Endothelial cell of umbilical vein (primary cell): ENCODE measurements around the gene AMMECR1. TPM values are rescaled to one million over a fixed set of nuclear protein-coding genes. Genes with fewer than 3 reads are reported as not detected.

Experiments used
- BruUV-seq: library from RNA; stranded (reverse); fragments of 400-500 nt; replicated peaks from 2 replicates; lab custom pipeline; 2021; lab: Mats Ljungman, UMichigan
- CTCF ChIA-PET: fragments of 300-600, 350-600 bp; sonication (Branson Sonifier 250); formaldehyde crosslinking; loops from one replicate; lab custom pipeline; 2021; ENCODE audit warnings: antibody characterized with exemption, inconsistent platforms; lab: Charles Lee
- POLR2A ChIA-PET: fragments of 300-600, 350-600 bp; sonication (Branson Sonifier 250); formaldehyde crosslinking; loops from one replicate; lab custom pipeline; 2021; ENCODE audit warnings: antibody characterized with exemption, inconsistent platforms; lab: Charles Lee
- DNase-seq: peaks from one replicate; pipeline ENCODE4 v3.0.0-alpha.2; 2011; ENCODE audit warnings: low read depth, low spot score
- FAIRE-seq: peaks from 2 replicates; lab custom pipeline; 2011; peaks lifted over from hg19 to GRCh38; lab: Jason Lieb, UNC
- H2AFZ ChIP-seq: 2 replicates; pipeline ENCODE4 v1.6.0; 2012; ENCODE audit warnings: low read depth, low read length, control low read depth, inconsistent platforms
- H3K27ac ChIP-seq: 2 replicates; pipeline ENCODE4 v1.5.1; 2011; ENCODE audit warnings: low read depth, mild to moderate bottlenecking, control low read depth, low read length, moderate library complexity; ENCODE audit not compliant: insufficient read depth
- H3K27me3 ChIP-seq, 2 experiments: 2 replicates each; pipeline versions ENCODE4 v1.6.0 to v1.6.1; 2011; ENCODE audit warnings: low read length in 2 of 2, mixed read lengths in 1 of 2; ENCODE audit not compliant: control insufficient read depth in 2 of 2, insufficient read depth in 2 of 2
- H3K36me3 ChIP-seq, 2 experiments: 2 replicates in 1 of 2; 3 replicates in 1 of 2; pipeline ENCODE4 v1.5.1; 2011; ENCODE audit warnings: low read length in 2 of 2, mild to moderate bottlenecking in 1 of 2, moderate library complexity in 1 of 2; ENCODE audit not compliant: control insufficient read depth in 2 of 2, insufficient read depth in 2 of 2; ENCODE audit errors: extremely low read depth in 1 of 2
- H3K4me1 ChIP-seq: 3 replicates; pipeline ENCODE4 v1.5.1; 2011; ENCODE audit warnings: mild to moderate bottlenecking, low read length; ENCODE audit not compliant: control insufficient read depth, insufficient read depth; ENCODE audit errors: extremely low read depth
- H3K4me2 ChIP-seq: 2 replicates; pipeline ENCODE4 v1.6.1; 2011; ENCODE audit warnings: low read length, control low read depth, mixed read lengths; ENCODE audit not compliant: insufficient read depth
- H3K4me3 ChIP-seq, 3 experiments: fragments of 200-600 bp in 1 of 3; sonication (generic), shearing (Covaris generic) in 1 of 3; replicated peaks in 1 of 3; 2 replicates each; pipeline ENCODE4 v1.5.1; 2011 to 2016; ENCODE audit warnings: control low read depth in 3 of 3, low read length in 3 of 3, mild to moderate bottlenecking in 2 of 3, inconsistent platforms in 1 of 3, low read depth in 1 of 3, moderate library complexity in 1 of 3; ENCODE audit not compliant: insufficient read depth in 1 of 3
- H3K79me2 ChIP-seq: 2 replicates; pipeline ENCODE4 v1.6.0; 2012; ENCODE audit warnings: low read length, inconsistent platforms; ENCODE audit not compliant: control insufficient read depth, insufficient read depth
- H3K9ac ChIP-seq: replicated peaks from 2 replicates; pipeline ENCODE3; 2011; ENCODE audit warnings: low read length, control low read depth; ENCODE audit not compliant: insufficient read depth; ENCODE audit errors: extremely low read depth
- H3K9me1 ChIP-seq: replicated peaks from 3 replicates; pipeline ENCODE4 v1.6.0; 2011; ENCODE audit warnings: mild to moderate bottlenecking, low read length; ENCODE audit not compliant: control insufficient read depth, insufficient read depth; ENCODE audit errors: extremely low read depth
- H3K9me3 ChIP-seq: replicated peaks from 2 replicates; pipeline ENCODE4 v1.5.1; 2012; ENCODE audit warnings: low read length, inconsistent platforms; ENCODE audit not compliant: control insufficient read depth, insufficient read depth
- H4K20me1 ChIP-seq: replicated peaks from 2 replicates; pipeline ENCODE3; 2011; ENCODE audit warnings: mild to moderate bottlenecking, low read length; ENCODE audit not compliant: control insufficient read depth, insufficient read depth; ENCODE audit errors: extremely low read depth
- CTCF ChIP-seq, 2 donors: IDR thresholded peaks; 1 replicate in 1 of 2; 2 replicates in 1 of 2; pipeline ENCODE4 v1.5.1; 2011; ENCODE audit warnings: low read length in 2 of 2, mild to moderate bottlenecking in 2 of 2, moderate library complexity in 2 of 2, control low read depth in 1 of 2, inconsistent platforms in 1 of 2, low read depth in 1 of 2; ENCODE audit not compliant: insufficient read depth in 1 of 2; ENCODE audit errors: extremely low read depth in 1 of 2
- EZH2 ChIP-seq: IDR thresholded peaks from 2 replicates; pipeline ENCODE4 v1.6.1; 2012; ENCODE audit warnings: borderline replicate concordance, low read depth, mild to moderate bottlenecking, moderate library complexity, low read length, inconsistent platforms; ENCODE audit not compliant: severe bottlenecking
- FOS ChIP-seq: IDR thresholded peaks from 2 replicates; pipeline ENCODE4 v1.6.1; 2011; ENCODE audit warnings: mild to moderate bottlenecking, low read length, moderate library complexity, borderline replicate concordance; ENCODE audit not compliant: insufficient read depth
- GATA2 ChIP-seq: IDR thresholded peaks from 2 replicates; pipeline ENCODE4 v1.7.0; 2011; ENCODE audit warnings: low read depth, mild to moderate bottlenecking, moderate library complexity, mixed read lengths, low read length; ENCODE audit not compliant: insufficient read length, insufficient read depth
- JUN ChIP-seq: IDR thresholded peaks from 2 replicates; pipeline ENCODE4 v1.6.1; 2011; ENCODE audit warnings: borderline replicate concordance, low read depth; ENCODE audit not compliant: insufficient read length, insufficient read depth
- MYC ChIP-seq: IDR thresholded peaks from one replicate; pipeline ENCODE4 v1.6.1; 2011; ENCODE audit warnings: mild to moderate bottlenecking, low read depth, low read length
- POLR2A ChIP-seq: IDR thresholded peaks from 2 replicates; pipeline ENCODE4 v1.6.1; 2012; ENCODE audit warnings: low read depth, mild to moderate bottlenecking, control low read depth, low read length
- POLR2AphosphoS5 ChIP-seq: IDR thresholded peaks from 2 replicates; pipeline ENCODE4 v1.6.1; 2012; ENCODE audit warnings: low read depth, mild to moderate bottlenecking, control low read depth, low read length, moderate library complexity; ENCODE audit not compliant: insufficient read depth
- dilution Hi-C: fragments of 300-500 bp; cut with MboI; formaldehyde crosslinking; loops from one replicate; pipeline ENCODE4 v1.15.0; 2019; ENCODE audit warnings: low sequenced_read_pairs; ENCODE audit not compliant: extremely low pct_ligation_motif_present
- intact Hi-C: fragments of 100-400 bp; cut with micrococcal nuclease; formaldehyde crosslinking; loops from one replicate; pipeline ENCODE4 v1.10.0; 2022
- polyA plus RNA-seq, 4 experiments: library from polyadenylated mRNA; depleted of rRNA in 3 of 4; stranded (reverse) in 3 of 4; unstranded in 1 of 4; fragments of >200 nt; gene quantifications; 2 replicates each; pipeline versions ENCODE4 v1.2.1 to v1.2.3, GENCODE V29; 2011 to 2012; ENCODE audit warnings: missing spikeins in 1 of 4
- total RNA-seq: library from RNA; stranded (reverse); gene quantifications from 2 replicates; pipeline ENCODE4 v1.2.3, GENCODE V29; 2021
- TF ChIP-seq, protein P1 (sequence below): IDR thresholded peaks from 2 replicates; pipeline ENCODE4 v1.6.1; 2011; ENCODE audit not compliant: insufficient read depth, insufficient read length

Gene AMMECR1
- total and polyA plus RNA-seq, 2 donors (not counting 3 experiments of a cell fraction or from before 2014, with no cell fraction given) = 3.6 to 6.9 TPM

DNA sequence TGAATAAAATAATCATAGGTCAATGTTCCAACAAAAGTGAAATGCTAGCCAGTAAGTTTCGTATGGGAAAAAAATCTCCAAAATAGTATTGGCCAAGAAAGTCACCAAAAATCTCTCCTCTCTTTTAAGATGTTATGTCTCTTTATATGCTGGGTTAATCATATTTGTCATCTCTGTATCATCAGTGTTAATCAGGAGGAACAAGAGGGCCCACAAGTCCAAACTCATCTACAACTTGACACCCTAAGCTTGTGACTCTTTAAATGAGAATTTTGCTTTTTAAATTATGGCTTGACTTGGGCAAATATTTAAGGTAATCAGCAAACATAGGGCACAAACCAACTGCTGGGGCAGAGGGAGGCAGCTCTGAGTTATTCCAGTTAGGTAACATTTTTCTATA is 75.5 kb downstream of the AMMECR1 start:
- TF ChIP-seq, protein P1, sequence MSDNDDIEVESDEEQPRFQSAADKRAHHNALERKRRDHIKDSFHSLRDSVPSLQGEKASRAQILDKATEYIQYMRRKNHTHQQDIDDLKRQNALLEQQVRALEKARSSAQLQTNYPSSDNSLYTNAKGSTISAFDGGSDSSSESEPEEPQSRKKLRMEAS = no peak
- TF ChIP-seq POLR2A (no peak), CTCF (IDR thresholded peaks at IDR 0.05; ENCODE audit: extremely low read depth in 1 of 2, insufficient read depth in 1 of 2, low read depth in 1 of 2, low read length in 2 of 2) (no peak), FOS (no peak), GATA2 (no peak), EZH2 (no peak), JUN (no peak), MYC (no peak), POLR2AphosphoS5 (no peak)
- Histone ChIP-seq H4K20me1 (no peaks in the 10 kb centered on the region), H2AFZ (no peak overlapping the region), H3K9me1 (no peaks in the 10 kb centered on the region), H3K4me1 (no peaks in the 10 kb centered on the region), H3K79me2 (no peaks in the 10 kb centered on the region), H3K9ac (no peak overlapping the region), H3K27me3 (no peaks in the 10 kb centered on the region), H3K4me3 (no peak overlapping the region), H3K36me3 (no peaks in the 10 kb centered on the region), H3K27ac (no peak overlapping the region), H3K4me2 (no peak overlapping the region), H3K9me3 (no peaks in the 10 kb centered on the region)
- DNase-seq (no peak), FAIRE-seq (no peak)
- CTCF ChIA-PET = no interaction called here
- POLR2A ChIA-PET = no interaction called here
- intact Hi-C loops (no loop called here), dilution Hi-C loops (no loop called here)
- no TSS peak for BruUV-seq
